ENCODE data around the gene PICALM.
"Not testable (repeated sequence)": the region's sequence is repeated elsewhere in the genome, so short reads cannot be mapped to it uniquely, and the experiment has no call there.

Gene PICALM, protein sequence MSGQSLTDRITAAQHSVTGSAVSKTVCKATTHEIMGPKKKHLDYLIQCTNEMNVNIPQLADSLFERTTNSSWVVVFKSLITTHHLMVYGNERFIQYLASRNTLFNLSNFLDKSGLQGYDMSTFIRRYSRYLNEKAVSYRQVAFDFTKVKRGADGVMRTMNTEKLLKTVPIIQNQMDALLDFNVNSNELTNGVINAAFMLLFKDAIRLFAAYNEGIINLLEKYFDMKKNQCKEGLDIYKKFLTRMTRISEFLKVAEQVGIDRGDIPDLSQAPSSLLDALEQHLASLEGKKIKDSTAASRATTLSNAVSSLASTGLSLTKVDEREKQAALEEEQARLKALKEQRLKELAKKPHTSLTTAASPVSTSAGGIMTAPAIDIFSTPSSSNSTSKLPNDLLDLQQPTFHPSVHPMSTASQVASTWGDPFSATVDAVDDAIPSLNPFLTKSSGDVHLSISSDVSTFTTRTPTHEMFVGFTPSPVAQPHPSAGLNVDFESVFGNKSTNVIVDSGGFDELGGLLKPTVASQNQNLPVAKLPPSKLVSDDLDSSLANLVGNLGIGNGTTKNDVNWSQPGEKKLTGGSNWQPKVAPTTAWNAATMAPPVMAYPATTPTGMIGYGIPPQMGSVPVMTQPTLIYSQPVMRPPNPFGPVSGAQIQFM
- 146 to 156 reads per million in 2 donors for total RNA-seq

DNA sequence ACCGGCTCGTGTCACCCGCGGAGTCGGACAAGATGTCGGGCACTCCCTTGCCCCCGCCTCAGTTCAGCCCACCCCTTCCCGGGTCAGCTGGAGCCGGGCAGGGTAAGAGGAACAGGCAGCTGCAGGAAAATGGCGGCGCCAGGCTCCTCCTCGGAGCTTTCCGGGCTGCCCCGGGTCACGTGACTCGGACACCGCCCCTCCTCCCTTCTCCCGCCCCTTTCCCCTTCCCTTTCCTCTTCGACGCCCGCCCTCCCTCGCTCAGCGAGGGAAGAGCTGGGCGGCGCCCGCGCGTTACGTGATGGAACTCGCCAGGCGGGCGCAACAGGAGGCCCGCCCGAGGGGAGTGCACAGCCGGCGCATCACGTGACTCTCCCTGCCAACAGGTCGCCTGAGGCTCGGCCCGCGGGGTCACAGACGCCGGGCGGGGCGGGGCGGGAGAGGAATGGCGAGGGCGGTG lies at the start of gene PICALM:
PICALM (minus strand) TSS at position 134 of the 457 bp plus-strand sequence. CDS start 304 bp downstream, outside the sequence.
- peak; percentile 90 to 100 (median 95) for DNase-seq

DNA sequence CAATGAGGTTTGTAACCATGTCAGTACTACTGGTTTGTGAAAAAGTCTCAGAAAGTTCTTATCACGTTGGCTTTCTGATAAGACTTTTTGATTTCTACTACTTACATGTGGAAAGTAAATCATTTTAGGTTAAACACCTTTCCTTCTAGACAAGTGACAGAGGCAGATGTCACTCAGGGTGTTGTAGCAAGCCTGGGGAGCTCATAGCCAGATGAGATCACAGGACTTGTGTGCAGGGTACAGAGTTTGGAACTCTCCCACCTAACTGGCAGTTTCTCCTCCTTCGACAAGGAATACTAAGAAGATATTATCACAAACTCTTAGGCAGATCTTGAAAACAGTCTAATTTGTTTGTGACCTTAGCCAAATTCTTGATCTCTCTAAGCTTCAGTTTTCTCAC lies 49.4 kb upstream of the PICALM start:
- peak in 1 of 5 experiments; percentile 74 for DNase-seq

DNA sequence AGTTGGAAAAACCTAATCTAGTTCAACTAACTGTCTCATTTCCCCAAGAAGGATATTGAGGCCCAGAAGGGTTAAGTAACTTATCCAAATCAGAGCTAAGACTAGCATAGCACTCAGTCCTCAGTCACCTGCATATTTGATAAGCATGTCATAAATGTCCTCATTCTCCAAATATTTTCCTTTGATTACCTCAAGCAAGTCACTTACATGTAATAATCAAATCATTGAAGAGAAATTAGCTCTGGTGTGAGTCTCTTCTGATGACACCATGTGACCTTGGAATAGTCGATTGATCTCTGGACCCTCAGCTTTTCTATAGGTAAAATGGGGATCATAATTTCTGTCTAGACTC lies 48.8 kb upstream of the PICALM start:
- DNase-seq = no peak

DNA sequence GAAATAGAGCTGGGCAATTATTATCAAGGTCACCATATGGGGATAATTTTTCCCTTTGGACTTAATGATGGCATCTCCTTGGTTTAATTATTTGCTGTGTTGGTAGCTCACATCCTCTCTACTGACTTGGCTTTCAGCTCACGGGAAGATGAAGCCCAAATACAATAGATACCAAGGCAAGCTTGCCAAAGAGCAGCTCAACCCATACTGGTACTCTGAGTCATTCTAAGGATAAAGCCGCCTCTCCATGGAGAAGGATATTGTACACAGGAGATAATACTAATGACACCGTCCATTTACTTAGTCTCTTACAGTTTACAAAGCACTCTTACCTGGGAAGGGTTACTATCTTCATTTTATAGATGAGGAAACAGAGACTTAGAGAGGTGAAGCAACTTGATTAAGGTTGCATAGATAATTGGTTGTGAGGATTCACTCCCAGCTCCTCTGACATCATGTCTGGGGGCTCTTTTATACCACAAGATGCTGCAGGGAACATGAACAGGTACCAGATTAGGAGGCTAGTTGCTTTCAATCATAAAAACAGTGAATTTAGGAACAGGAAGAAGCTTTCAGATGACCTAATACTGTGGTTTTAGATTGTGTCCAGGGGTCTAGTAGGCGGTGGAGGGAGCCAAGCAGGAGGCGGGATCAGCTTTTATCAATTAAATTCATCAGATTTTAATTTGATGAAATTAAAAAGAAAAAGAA lies 48.3 kb upstream of the PICALM start:
- DNase-seq = peak in 1 of 5 experiments; percentile 56

DNA sequence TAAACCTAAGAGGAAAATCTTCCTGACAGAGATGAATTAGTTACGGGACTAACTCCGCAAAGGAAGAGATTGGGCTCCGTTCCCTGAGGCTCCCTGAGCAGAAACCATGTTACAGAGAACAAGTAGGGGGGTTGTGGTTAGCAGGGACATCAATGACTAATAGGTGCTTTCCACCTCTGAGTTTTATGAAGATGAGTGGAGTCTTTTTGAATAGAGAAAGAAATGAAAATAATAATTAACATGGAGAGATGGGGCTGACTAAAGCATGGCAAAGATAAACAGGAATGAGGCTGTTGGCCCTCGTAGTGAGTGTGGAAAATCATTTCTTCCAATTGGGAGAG lies 47.5 kb upstream of the PICALM start:
- DNase-seq = peak in 4 of 5 experiments; percentile 4 to 79 (median 8)

DNA sequence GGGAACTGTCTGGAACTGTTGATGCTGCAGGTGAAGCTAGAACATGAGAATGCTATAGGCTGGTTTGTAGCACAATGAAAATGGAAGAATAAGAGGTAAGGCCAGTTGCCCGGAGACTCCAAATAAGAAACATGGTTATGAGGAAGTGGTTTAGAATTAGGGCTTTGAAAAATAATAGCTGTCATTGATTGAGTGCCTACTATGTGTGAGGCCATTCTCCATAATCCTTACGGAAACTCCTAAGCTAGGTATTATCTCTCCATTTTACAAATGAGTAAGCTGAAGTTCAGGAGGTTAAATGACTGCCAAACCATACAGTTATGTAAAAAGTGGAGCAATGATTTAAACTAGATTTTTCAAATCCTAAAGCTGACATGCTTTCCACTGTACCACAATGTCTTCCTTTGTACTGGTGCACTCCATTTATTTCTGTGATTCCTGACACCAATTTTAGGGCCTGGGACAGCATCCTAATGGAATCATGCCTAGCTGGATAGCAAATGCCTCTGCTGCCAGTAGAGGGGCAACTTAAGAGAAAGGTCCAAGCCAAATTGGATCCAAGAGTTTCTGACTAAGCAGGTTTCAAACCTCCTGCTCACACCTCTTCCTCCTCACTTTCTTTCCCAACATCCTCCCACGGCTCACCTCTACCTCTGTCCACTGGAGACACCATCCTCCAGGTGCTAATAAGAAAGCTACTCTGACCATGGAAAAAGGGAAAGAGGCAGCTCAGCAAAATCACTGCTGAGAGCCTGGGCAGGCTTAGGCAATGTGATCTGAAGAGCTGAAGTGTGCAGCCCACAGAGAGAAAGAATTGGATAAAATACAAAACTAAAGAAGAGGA lies 46.9 kb upstream of the PICALM start:
- no peak for DNase-seq

DNA sequence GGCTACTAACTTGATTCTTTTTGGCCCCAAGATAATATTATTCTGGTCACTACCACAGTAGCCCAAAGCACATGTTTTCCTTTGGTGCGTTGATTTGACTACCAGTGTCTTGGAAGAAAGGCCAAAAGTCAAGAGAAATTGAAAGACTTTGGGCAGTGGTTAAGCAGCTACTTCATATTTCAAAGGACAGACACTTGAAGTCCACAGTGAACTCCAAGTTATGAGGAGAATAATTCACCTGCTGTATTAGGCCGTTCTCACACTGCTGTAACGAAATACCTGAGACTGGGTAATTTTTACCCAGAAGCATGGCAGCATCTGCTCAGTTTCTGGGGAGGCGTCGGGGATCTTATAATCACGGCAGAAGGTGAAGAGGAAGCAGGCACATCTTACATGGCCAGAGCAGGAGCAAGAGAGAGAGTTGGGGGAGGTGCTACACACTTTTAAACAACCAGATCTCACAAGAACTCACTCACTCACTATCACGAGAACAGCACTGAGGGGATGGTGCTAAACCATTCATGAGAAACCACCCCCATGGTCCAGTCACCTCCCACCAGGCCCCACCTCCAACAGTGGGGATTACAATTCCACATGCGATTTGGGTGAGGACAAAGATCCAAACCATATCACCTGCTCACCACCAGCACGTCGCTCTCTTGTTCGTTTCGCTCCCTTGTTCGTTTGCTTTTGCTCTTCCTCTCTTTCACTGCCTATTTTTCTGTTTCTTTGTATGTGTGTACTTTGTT lies 40.2 kb upstream of the PICALM start:
- no peak for DNase-seq

DNA sequence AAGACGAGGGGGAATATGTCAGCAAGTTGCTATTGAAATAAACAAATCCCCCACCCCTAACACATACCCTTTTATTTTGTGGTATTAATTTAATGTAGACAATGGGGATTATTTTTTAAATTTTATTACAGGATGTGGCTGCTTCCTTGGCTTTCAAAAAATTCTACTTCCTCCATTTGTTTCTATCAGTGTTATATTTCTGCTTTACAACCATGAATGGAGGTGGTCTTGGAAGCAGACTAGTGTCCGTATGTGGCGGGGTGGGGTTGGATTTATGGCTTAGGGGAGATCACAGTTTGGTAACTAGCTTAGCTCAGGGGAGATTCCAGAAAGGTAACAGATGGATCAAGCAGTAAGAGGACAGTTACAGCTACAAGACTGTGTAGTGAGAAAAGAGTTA lies 39.3 kb upstream of the PICALM start:
- no peak for DNase-seq

DNA sequence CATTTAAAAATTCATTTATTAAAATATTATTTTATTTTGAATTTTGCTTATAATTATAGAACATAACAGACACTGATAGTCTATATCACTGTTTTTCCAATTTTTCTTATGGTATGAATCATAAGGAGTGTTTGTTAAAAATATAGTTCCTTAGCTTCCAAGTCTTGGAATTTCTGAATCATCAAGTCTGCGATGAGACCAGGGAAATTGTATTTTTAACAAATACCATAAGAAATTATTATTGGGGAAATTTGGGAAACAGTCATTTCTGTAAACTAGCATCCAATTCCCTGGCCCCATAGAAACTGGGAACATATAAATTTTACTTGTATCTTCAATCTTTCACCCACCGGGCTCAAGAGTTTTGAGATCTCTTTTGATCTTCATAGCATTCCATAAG lies 38.0 kb upstream of the PICALM start:
- DNase-seq = no peak

DNA sequence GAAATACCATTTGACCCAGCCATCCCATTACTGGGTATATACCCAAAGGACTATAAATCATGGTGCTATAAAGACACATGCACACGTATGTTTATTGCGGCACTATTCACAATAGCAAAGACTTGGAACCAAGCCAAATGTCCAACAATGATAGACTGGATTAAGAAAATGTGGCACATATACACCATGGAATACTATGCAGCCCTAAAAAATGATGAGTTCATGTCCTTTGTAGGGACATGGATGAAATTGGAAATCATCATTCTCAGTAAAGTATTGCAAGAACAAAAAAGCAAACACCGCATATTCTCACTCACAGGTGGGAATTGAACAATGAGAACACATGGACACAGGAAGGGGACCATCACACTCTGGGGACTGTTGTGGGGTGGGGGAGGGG lies 37.1 kb upstream of the PICALM start:
- not testable (repeated sequence) for DNase-seq

DNA sequence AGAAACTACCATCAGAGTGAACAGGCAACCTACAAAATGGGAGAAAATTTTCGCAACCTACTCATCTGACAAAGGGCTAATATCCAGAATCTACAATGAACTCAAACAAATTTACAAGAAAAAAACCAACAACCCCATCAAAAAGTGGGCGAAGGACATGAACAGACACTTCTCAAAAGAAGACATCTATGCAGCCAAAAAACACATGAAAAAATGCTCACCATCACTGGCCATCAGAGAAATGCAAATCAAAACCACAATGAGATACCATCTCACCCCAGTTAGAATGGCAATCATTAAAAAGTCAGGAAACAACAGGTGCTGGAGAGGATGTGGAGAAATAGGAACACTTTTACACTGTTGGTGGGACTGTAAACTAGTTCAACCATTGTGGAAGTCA lies 36.7 kb upstream of the PICALM start:
- not testable (repeated sequence) for DNase-seq

DNA sequence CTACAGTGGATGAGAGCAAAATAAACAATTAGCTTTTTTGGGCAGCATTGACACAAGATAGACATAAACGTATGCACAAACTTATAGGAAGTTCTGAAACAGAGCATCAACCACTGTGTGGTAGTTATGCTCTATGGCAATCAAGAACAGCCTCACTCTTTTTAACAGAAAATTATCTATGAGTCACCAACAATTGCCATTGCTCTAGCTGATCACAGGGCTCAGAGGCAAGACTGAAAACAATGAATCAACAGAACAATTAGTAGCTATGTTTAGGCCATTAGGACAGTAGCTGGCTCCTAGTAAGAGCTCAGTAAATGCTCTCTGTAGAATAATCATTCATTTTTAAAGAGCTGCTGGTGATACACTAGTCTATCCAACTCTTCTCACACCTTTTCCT lies 34.9 kb upstream of the PICALM start:
- no peak for DNase-seq

DNA sequence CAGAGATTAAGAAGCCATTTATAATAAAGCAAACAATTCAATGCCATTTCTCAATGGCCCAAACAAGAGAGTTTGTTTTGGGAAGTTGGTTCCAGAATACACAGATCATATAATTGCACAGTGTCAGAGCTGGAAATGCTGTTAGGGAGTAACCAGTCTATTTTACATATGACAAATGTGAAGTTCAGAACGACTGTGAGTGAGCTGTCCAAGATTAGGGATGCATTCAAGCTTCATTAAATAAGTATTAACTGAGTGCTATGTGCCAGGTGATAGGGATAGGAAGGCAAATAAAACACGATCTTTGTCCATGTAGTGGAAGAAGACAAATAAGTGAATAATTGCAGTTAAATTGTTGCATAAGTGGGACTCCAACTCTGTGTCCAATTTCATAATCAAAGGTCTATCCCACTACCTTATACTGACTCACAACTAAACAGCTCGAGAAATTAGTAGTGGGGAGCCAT lies 33.1 kb upstream of the PICALM start:
- no peak for DNase-seq

DNA sequence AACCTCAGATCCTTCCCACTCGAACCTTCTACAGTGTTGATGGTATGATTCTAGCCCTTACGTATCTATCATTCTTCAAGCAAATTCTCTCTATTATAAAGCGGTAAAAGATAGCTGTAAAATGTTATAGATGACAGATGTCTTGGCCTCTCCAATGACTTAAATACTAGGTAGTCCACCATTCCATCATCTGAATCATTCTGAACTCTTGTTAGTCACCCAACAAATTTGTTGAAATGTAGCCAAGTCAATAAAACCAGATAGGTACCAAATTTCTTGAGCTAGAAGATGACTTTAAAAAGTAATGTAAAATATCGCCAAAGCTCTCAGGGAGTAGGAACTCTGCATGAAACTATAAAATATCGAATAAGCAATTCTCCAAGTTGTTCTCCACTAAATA lies 32.6 kb upstream of the PICALM start:
- no peak for DNase-seq

DNA sequence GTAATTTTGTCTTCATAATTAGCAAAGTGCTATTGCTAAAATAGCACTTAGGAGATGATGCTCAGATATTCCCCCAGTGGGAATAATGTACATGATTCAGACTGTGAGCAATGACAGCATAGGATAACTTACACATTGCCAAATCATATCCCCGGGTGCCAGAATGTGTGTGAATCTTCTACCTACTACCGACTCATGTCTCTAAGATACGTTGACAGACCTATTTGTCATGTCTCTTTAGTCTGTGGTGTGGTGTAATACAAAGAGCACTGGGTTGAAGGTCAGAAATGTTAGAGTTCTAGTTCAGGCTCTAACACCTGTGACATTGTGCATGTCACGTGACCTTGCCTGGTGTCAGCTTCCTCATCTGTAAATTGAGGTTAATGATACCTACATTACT lies 31.0 kb upstream of the PICALM start:
- no peak for DNase-seq

DNA sequence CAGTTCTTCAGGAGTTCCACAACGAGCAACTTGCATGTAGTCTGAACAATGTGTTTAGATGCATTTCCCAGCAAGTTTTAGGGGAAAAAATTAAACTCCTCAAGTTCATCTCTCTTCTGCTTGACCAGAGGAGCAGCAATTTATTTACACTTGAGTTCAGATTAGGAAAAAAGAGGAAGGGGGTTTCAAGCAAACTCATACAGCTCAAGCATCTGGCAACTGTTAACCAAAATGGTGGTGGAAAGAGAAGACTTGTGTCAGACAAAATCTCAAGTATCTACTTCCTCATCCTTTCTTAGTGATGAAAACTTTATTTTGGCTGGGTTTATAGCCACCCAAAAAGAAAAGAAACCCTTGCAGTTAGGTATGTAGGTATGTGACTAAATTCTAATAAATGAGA lies 29.1 kb upstream of the PICALM start:
- no peak for DNase-seq

DNA sequence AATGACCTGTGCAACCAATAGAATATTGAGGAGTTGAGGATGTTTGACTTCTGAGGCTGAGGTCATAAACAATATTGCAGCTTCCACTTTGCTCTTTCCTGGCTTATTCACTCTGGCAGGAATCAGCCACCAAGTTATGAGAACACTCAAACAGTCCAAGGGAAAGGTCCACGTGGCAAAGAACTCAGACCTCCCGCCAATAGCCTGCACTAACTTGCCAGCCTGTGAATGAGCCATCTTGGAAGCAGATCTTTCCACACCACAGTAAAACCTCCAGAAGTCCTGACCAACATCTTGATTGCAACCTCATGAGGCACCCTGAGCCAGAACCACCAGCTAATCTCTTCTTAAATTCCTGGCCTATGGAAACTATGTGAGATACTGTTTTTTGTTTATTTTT lies 22.7 kb upstream of the PICALM start:
- no peak for DNase-seq

DNA sequence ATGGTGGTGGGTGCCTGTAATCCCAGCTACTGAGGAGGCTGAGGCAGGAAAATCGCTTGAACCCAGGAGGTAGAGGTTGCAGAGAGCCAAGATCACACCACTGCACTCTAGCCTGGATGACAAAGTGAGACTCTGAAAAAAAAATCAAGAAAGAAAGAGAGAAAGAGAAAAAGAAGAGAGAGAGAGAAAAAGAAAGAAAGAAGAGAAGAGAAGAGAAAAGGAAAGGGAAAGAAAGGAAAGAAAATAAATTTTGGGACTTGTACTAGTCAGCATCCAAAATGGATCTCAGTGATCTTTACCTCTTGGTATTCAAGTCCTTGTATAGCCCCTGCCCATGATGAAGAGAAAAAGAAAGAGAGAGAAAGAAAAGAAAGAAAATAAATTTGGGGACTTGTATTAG lies 22.2 kb upstream of the PICALM start:
- DNase-seq = no peak

DNA sequence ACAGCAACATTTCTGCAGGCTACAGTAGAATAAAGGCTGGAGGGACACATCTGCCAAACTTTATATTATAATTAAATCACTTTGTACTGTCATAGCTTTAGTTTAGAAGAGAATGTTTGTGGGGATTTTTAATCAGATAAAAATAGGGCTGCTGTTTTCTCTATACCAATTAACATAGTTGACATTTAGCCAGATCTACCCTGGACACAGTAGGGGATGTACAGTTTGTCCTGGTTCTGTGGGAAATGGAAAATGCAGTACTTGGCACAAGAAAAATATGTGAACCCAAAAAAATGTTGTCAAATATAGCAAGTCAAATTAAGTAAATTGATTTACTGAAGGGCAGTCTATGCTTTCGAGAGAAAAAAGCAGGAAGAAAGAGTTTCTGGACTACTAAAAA lies 20.8 kb upstream of the PICALM start:
- no peak for DNase-seq

DNA sequence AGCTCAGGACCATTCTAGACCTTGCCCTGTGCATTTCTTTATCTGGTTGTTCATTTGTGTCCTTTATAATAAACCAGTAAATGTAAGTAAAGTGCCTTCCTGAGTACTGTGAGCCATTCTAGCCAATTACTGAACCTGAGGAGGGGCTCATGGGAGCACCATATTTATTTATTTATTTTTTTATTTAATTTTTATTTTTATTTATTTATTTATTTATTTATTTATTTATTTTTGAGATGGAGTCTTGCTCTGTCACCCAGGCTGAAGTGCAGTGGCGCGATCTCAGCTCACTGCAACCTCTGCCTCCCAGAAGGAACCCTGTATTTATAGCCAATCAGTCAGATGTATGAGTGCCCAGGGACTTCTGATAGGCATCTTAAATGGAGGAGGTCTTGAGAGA lies 18.8 kb upstream of the PICALM start:
- not testable (repeated sequence) for DNase-seq

DNA sequence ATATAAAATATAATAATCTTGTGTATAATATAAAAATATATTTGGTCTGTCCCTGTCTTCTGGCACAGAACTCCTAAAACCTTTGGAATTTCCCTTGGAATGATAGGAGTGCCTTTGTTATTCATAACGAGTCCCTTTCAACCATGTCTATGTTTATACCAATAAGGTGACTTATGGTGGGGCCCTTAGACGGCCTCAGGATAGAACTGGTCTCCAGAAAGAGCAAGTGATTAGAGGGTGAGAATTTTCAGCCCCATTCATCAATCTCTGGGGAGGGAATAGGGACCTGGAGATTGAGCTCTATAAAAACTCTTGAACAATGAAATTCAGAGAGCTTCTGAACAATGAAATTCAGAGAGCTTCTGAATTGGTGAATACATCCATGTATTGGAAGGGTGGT lies 18.4 kb upstream of the PICALM start:
- DNase-seq = no peak

DNA sequence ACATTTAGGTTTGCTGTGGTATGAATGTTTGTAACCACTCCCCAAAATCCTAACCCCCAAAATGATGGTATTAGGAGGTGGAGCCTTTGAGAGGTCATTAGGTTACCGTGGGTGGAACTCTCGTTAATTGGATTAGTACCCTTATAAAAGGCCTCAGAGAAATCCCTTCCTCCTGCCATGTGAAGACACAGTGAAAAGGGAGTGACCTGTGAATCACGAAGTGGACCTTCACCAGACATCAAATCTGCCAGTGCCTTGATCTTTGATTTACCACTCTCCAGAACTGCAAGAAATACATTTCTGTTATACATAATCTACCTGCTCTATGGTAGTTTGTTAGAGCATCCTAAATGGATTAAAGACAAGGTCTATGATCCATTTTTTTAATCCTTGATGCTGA lies 12.6 kb upstream of the PICALM start:
- DNase-seq = no peak
